ENCODE results near the gene GRB2. TPM values are rescaled to one million over a fixed set of nuclear protein-coding genes. Genes with fewer than 3 reads are reported as not detected.

Gene GRB2
- total and polyA plus RNA-seq, 2 experiments from 2014 or later = 132 to 198 TPM

- Histone ChIP-seq H3K9me3 (ENCODE audit: low read depth) (no peaks in the 10 kb centered on the region), H3K27ac (no peak overlapping the region), H3K4me3 (peak overlapping the region; percentile 44), H3K4me1 (ENCODE audit: low read depth) (no peaks in the 10 kb centered on the region), H3K27me3 (no peaks in the 10 kb centered on the region), H3K36me3 (no peaks in the 10 kb centered on the region)
- TF ChIP-seq CTCF (IDR thresholded peaks at IDR 0.05; ENCODE audit: low read depth, low read length) = peak; percentile 17
- peak; percentile 7 to 68 for DNase-seq (ENCODE audit: low read depth in 1 of 2, low spot score in 1 of 2)
These were observed 115.6 kb downstream of the GRB2 start for GRCh38 chr17:75289832-75290337.

GRCh38 chr17:75289115-75289831 lies 116.2 kb downstream of the GRB2 start, which contains the start of gene SLC25A19:
Gene SLC25A19 (minus strand): TSS chr17:75289433. CDS start chr17:75286764, 2,669 bp downstream.
- no peaks in the 10 kb centered on the region for H3K27me3 ChIP-seq
- no peaks in the 10 kb centered on the region for H3K9me3 ChIP-seq (ENCODE audit: low read depth)
- TF ChIP-seq CTCF (IDR thresholded peaks at IDR 0.05; ENCODE audit: low read depth, low read length) = no peak
- H3K36me3 ChIP-seq = no peaks in the 10 kb centered on the region
- H3K27ac ChIP-seq = peak within 1 kb of the TSS; percentile 39
- no peaks in the 10 kb centered on the region for H3K4me1 ChIP-seq (ENCODE audit: low read depth)
- DNase-seq (ENCODE audit: low read depth in 1 of 2, low spot score in 1 of 2) = peak; percentile 98 to 99
- peak within 1 kb of the TSS; percentile 59 for H3K4me3 ChIP-seq

GRCh38 chr17:75288770-75289114 lies 116.7 kb downstream of the GRB2 start:
- TF ChIP-seq CTCF (IDR thresholded peaks at IDR 0.05; ENCODE audit: low read depth, low read length) = no peak
- peak overlapping the region; percentile 39 for H3K27ac ChIP-seq
- H3K27me3 ChIP-seq = no peaks in the 10 kb centered on the region

GRCh38 chr17:75288359-75288758 lies 117.1 kb downstream of the GRB2 start:
- TF ChIP-seq CTCF (IDR thresholded peaks at IDR 0.05; ENCODE audit: low read depth, low read length) = no peak

More at GRCh38 chr17:75288770-75289114, 116.7 kb downstream of the GRB2 start:
- H3K4me3 ChIP-seq = peak overlapping the region; percentile 59
- H3K4me1 ChIP-seq (ENCODE audit: low read depth) = no peaks in the 10 kb centered on the region
- DNase-seq (ENCODE audit: low read depth in 1 of 2, low spot score in 1 of 2) = no peak
- no peaks in the 10 kb centered on the region for H3K36me3 ChIP-seq
- H3K9me3 ChIP-seq (ENCODE audit: low read depth) = no peaks in the 10 kb centered on the region

DNA sequence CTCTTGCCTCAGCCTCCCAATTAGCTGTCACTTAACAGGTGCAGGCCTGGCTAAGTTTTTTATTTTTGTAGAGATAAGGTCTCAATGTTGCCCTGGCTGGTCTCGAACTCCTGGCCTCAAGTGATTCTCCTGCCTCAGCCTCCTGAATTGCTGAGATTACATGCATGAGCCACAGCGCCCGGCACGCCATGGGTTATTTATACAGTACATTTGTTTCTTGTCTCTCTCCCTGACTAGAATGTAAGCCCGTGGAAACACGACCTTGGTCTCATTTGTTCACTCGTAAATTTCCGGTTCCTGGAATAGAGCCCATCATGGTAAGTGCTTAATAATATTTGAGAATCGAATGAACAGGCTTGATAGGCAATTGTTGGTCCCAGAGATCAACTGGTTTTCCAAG lies 118.3 kb downstream of the GRB2 start:
- TF ChIP-seq CTCF (IDR thresholded peaks at IDR 0.05; ENCODE audit: low read depth, low read length) = no peak
- H3K4me3 ChIP-seq = no peak overlapping the region
- no peak overlapping the region for H3K27ac ChIP-seq
- no peaks in the 10 kb centered on the region for H3K4me1 ChIP-seq (ENCODE audit: low read depth)
- H3K36me3 ChIP-seq = no peaks in the 10 kb centered on the region
- H3K27me3 ChIP-seq = no peaks in the 10 kb centered on the region
- H3K9me3 ChIP-seq (ENCODE audit: low read depth) = no peaks in the 10 kb centered on the region
- no peak for DNase-seq (ENCODE audit: low read depth in 1 of 2, low spot score in 1 of 2)

More at GRCh38 chr17:75288359-75288758, 117.1 kb downstream of the GRB2 start:
- no peaks in the 10 kb centered on the region for H3K9me3 ChIP-seq (ENCODE audit: low read depth)
- H3K27me3 ChIP-seq = no peaks in the 10 kb centered on the region
- no peaks in the 10 kb centered on the region for H3K36me3 ChIP-seq
- H3K4me1 ChIP-seq (ENCODE audit: low read depth) = no peaks in the 10 kb centered on the region
- H3K4me3 ChIP-seq = peak overlapping the region; percentile 59
- no peak overlapping the region for H3K27ac ChIP-seq
- DNase-seq (ENCODE audit: low read depth in 1 of 2, low spot score in 1 of 2) = no peak

Data from cardiac muscle cell (in vitro differentiated cells and primary cell).